GM19455 (cell line): Measurements from ENCODE around the gene RASGRF1.

ENCODE experiments used
- ATAC-seq: cut with Tn5 transposase; IDR thresholded peaks from one replicate; pipeline ENCODE4 v1.9.1; 2021; ENCODE audit not compliant: unreplicated experiment

RASGRF1 gene

GRCh38 chr15:78916088-78916487 lies 174.5 kb downstream of the RASGRF1 start:
- ATAC-seq = no peak

- ATAC-seq = no peak
Measured at GRCh38 chr15:78915341-78916087, 175.1 kb downstream of the RASGRF1 start.

DNA sequence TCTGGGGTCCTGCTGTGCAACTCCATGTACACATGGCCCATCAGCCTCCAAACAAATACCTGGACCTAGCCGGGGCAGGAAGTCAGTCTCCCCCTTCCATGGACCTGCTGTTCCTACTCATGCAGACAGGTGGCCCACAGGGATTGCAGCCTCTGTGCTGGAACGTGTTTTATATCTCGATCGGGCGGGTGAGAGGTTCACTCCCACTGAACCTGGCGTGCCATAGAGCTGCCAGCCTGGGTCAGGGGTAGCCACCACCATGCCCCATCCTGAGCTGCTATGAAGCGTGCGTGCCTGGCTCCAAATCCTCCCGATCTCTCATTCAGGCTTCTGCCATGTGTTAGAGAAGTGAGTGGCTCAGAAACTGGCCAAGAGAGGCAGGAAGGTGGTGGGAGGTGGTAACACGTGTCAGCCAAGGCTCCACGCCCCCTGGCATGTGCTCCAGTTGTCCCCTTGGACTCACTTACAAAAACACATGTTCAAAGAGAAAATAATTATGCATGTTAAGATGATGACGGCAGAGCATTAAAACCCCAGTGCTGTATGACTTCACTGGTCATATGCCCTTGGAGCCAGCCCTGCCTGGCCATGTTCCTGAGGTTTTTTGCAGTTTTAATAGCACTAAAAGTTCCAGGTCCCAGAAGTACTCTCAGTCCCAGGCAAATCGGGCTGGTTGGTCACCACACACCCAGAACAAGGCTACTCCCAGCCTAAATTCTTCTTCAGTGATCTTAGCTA lies 176.4 kb downstream of the RASGRF1 start:
- no peak for ATAC-seq

GRCh38 chr15:78913012-78913411 lies 177.6 kb downstream of the RASGRF1 start:
- no peak for ATAC-seq

GRCh38 chr15:78912316-78912715 lies 178.3 kb downstream of the RASGRF1 start:
- ATAC-seq = no peak

GRCh38 chr15:78910271-78910670 lies 180.3 kb downstream of the RASGRF1 start:
- no peak for ATAC-seq
